ENCODE measurements around the gene ADA. TPM values are rescaled to one million over a fixed set of nuclear protein-coding genes. Genes with fewer than 3 reads are reported as not detected.

ADA gene
- total RNA-seq, 1 donor: 14.4 TPM

DNA sequence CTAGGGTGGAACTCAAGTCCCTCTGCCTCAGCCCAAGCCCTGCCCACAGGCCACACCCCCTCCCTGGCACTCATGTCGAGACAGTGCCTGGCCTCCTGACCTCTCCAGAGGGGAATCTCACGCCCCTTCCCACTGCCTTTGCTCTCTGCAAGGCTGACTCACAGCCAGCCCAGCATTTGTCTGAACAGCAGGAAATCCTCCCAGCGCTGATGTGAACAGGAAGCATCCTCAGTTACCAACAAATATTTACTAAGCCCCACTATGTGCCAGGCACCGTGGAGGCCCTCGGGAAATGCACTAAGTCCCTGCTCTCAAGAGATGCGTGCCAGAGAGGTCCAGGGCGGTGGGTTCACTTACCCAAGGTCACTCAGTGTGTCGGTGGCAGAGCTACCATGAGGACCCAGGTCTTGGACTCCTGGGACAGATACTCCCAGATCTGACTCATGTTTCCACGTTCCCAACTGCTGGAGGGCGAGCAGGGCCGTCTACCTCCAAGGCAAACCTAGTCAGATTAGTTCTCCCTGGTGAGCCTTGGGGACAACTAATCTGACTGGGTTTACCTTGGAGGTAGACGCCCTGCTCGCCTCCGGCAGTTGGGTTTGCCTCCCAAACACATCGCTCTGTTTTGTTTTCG is 7.8 kb downstream of the ADA start:
- Histone ChIP-seq H3K4me1 (ENCODE audit: insufficient read depth, low read length) (peaks cover 82% of the 10 kb centered on the region), H3K9me3 (ENCODE audit: low read depth, low read length) (no peaks in the 10 kb centered on the region), H3K4me3 (ENCODE audit: low read length) (no peak overlapping the region), H3K27me3 (ENCODE audit: insufficient read depth, low read length) (no peaks in the 10 kb centered on the region)

DNA sequence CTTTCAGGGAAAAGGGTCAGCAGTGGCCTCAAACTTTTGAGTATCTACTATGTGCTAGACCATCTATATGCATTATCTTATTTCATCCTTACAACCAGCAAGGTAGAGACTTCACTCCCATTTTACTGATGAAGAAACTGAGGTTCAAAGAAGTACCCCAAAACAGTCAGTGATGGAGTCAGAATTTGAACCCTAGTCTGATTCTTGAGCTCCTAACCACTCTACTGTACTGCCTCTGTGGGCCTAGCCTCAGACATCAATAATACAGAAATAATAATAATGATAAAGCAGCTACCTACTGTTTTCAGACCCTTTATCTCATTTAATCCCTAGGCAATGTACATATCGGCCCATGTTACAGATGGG is 8.4 kb downstream of the ADA start:
- H3K4me3 ChIP-seq (ENCODE audit: low read length): no peak overlapping the region
- peaks cover 76% of the 10 kb centered on the region for H3K4me1 ChIP-seq (ENCODE audit: insufficient read depth, low read length)
- no peaks in the 10 kb centered on the region for H3K27me3 ChIP-seq (ENCODE audit: insufficient read depth, low read length)
- H3K9me3 ChIP-seq (ENCODE audit: low read depth, low read length): no peaks in the 10 kb centered on the region

DNA sequence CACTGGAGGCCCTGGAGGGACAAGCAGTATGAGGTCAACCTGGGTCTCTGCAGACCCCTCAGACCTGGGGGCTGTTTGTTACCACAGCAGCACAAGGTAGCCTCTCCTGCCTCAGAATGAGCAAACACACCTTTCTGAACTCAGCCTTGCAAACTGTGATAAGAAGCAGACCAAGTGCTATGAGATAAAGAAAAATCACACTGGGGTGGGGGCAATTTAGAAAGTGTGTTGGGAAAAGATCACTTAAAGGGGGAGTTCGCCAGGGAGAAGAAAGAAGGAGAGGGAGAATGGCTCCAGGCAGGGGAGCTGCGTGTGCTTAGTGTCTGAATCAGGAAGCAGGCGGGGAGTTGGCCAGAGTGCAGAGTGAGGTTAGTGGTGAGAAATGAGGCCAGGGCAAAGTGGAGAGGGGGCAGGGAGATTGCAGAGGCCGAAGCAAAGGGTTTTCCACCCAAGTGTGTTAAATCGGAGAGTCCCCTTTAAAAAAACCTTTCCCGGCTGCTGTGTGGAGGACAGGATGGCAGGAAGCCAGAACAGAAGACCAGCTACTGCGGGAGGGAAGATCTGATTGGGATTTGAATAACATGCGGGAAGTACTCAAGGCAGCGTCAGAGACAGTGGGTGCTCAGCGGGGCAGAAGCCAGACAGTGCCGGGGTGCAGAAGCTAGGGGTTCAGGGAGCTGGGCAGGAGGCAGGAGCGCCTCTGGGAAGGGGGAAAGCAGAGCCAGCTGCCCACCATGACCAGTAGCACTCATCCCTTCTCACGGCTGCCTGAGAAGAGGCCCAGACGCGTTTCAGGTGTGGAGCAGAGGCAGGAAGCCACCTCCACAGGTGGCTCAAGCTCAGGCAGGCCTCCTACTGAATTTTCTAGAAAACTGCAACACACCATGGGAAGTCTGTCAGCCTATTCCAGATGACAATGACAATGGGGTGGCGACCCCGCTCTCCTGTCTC is 9.0 kb downstream of the ADA start:
- H3K9me3 ChIP-seq (ENCODE audit: low read depth, low read length): no peaks in the 10 kb centered on the region
- H3K4me3 ChIP-seq (ENCODE audit: low read length): no peak overlapping the region
- H3K27me3 ChIP-seq (ENCODE audit: insufficient read depth, low read length): no peaks in the 10 kb centered on the region
- peaks cover 70% of the 10 kb centered on the region for H3K4me1 ChIP-seq (ENCODE audit: insufficient read depth, low read length)

DNA sequence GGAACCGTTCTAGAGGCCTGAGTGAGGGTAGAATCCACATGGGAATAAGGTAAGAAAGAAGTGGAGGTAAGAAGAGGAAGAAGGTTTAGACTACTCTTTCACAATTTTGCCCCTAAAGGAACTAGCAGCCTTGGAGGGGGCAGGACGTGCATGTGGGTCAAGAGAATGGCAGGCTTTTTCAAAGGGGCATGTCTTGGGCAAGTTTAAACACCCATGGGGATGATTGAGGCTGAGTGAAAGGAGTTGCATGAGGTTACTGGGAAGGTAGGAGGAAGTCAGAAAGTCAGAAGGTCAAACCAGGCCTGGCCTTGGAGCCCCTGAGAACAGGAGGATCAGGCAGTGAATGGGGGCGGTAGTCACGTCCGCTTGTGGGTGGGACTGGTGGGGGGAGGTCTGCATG is 10.2 kb downstream of the ADA start:
- Histone ChIP-seq H3K4me3 (ENCODE audit: low read length) (no peak overlapping the region), H3K27me3 (ENCODE audit: insufficient read depth, low read length) (no peaks in the 10 kb centered on the region), H3K4me1 (ENCODE audit: insufficient read depth, low read length) (peaks cover 58% of the 10 kb centered on the region)

DNA sequence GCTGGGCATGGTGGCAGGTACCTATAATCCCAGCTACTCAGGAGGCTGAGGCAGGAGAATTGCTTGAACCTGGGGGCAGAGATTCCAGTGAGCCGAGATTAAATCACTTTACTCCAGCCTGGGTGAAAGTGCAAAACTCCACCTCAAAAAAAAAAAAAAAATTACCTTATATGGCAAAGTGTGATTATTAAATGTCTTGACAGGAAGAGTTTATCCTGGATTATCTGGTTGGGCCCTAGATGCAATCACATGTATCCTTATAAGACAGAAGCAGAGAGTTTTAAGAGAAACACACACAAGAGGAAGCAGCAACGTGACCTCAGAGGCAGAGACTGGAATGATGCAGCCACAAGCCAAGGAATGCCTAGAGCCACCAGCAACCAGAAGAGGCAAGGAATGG is 11.0 kb downstream of the ADA start:
- H3K4me3 ChIP-seq (ENCODE audit: low read length): no peak overlapping the region
- H3K27me3 ChIP-seq (ENCODE audit: insufficient read depth, low read length): no peaks in the 10 kb centered on the region
- no peaks in the 10 kb centered on the region for H3K9me3 ChIP-seq (ENCODE audit: low read depth, low read length)
- peaks cover 50% of the 10 kb centered on the region for H3K4me1 ChIP-seq (ENCODE audit: insufficient read depth, low read length)

More for the DNA sequence above, 10.2 kb downstream of the ADA start:
- no peaks in the 10 kb centered on the region for H3K9me3 ChIP-seq (ENCODE audit: low read depth, low read length)

DNA sequence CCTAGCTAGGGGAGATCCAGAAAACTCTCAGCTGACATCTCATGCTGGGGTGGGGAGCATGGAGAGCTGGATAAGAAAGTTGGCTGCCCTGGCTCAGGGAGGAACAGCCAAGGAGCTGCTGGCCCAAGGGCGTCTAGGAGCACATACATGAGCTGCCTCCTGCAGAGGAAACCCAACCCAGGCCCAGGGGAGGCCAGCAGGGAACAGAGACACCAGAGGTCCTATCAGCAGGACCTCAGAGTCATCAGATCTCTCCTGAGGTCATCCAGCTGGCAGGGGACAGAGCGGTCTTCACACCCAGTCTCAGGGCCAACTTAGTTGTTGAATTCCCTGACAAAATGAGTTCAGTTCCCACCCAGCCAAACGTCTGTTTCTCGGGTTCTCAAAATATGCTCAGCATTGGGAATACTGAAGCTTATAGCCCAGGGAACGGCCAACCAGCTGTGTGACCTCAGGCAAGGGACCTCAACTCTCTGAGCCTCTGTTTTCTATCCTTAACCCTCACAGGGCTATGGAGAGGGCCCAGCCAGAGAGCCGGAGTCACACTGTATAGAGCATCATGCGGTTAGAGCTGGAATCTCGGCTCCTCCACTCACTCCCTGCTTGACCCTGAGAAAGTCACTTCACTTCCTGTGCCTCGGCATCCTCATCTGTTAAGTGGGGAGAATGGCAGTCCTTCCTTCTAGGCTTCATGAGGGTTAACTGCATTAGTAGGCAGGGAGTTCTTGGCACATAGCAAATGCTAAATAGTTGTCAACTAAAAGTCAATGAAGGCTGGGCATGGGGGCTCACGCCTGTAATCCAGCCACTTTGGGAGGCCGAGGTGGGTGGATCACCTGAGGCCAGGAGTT is 13.8 kb downstream of the ADA start:
- H3K9me3 ChIP-seq (ENCODE audit: low read depth, low read length): no peaks in the 10 kb centered on the region
- H3K4me1 ChIP-seq (ENCODE audit: insufficient read depth, low read length): peaks cover 23% of the 10 kb centered on the region
- H3K4me3 ChIP-seq (ENCODE audit: low read length): no peak overlapping the region
- no peaks in the 10 kb centered on the region for H3K27me3 ChIP-seq (ENCODE audit: insufficient read depth, low read length)

DNA sequence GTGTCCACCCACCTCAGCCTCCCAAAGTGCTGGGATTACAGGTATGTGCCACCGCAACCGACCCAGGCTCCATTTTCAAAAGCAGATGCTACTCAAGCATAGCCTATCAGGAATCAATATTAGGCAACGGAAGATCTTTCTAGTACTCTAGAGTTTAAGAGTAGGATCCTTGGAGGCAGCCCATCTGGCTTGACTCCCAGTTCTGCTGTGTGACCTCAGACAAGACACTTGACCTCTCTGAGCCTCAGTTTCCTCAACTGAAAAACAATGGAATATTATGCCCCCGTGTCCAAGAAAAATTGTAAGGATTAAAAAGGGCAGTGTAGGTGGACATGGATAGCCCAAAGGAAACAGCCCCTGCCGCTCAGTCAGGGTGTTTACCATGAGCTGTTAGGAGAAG is 14.5 kb downstream of the ADA start:
- Histone ChIP-seq H3K27me3 (ENCODE audit: insufficient read depth, low read length) (no peaks in the 10 kb centered on the region), H3K4me1 (ENCODE audit: insufficient read depth, low read length) (peaks cover 16% of the 10 kb centered on the region), H3K4me3 (ENCODE audit: low read length) (no peak overlapping the region), H3K9me3 (ENCODE audit: low read depth, low read length) (no peaks in the 10 kb centered on the region)

DNA sequence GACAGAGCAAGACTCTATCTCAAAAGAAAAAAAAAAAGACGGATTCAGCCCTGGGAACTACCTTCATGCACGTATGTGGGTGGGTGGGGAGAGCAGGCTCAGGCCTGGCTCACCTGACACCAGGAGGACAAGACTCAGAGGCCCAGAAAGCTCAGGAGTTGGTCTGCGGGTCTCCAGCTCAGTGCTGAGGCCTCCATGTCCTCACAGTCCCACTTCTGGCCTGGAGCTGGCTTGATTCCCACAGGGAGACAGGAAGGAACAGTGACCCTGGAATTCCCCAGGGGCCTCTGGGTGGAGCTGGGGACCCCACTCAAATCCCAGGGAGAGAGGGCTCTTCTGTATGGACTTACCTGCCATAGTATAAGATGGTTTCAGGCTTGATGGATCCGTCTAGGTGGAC is 15.6 kb downstream of the ADA start:
- no peaks in the 10 kb centered on the region for H3K27me3 ChIP-seq (ENCODE audit: insufficient read depth, low read length)
- H3K4me1 ChIP-seq (ENCODE audit: insufficient read depth, low read length): peaks cover 4% of the 10 kb centered on the region
- no peaks in the 10 kb centered on the region for H3K9me3 ChIP-seq (ENCODE audit: low read depth, low read length)
- H3K4me3 ChIP-seq (ENCODE audit: low read length): no peak overlapping the region

DNA sequence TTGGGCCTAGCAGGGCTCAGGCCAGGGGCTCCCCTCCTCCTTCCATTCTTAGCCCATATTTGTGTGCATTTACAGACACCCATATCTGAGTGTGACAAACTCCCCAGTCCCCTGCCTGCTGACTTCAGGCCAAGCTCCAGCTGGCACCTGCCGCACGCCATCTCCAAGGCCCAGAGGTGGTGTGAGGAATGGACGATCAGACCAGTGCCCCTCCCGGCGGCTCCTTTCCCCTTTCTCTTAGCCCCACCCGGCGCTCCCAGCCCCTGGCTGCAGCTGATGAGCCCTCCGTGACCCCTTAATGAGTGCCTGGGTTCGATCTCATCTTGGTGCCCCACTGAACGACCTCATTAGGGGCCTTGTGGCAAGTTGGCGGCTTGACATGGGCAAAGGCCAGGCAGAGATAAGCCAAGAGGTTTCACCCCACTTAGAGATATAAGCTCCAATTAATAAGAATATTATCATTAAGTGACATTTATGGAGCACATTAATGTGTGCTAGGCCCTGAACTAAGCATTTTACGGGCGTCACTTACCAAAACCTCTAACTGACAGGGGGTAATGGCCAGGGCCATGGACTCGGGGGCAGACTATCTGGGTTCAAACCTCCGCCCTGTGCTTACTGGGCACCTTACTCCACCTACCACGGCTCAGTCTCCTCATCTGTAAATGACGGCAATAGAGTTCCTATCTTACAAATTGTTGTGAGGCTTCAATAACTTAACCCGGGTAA is 17.5 kb downstream of the ADA start:
- no peaks in the 10 kb centered on the region for H3K9me3 ChIP-seq (ENCODE audit: low read depth, low read length)
- H3K4me3 ChIP-seq (ENCODE audit: low read length): no peak overlapping the region
- no peaks in the 10 kb centered on the region for H3K27me3 ChIP-seq (ENCODE audit: insufficient read depth, low read length)
- H3K4me1 ChIP-seq (ENCODE audit: insufficient read depth, low read length): no peaks in the 10 kb centered on the region

DNA sequence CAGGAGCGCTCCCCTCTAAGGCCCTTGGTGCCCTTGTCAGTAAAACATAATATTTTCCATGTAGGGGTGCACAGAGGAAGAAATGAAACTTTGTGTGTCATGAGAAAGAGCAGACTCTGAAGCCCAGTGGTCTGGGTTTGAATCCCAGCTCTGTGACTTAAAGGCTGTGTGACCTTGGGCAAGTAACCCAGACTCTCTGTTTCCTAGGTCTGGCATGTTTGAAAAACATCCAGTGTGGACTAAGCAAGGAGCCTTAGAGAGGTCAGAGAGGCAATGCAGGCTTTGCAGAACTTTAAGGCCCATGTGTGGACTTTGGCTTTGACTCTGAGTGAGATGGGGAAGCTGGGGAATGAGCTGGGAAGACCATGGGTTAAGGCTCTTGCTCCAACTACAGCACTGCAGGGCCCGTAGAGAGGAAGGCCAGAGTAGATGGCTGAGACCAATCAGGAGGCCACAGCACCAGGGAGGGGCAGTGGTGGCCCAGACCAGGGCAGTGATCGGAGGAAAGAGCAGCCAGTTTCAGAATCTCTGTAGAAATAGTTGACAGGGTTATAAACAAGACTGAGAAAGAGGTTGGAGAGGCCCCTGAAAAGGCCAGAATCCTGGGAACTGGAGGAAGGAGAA is 18.2 kb downstream of the ADA start:
- H3K9me3 ChIP-seq (ENCODE audit: low read depth, low read length): no peaks in the 10 kb centered on the region

DNA sequence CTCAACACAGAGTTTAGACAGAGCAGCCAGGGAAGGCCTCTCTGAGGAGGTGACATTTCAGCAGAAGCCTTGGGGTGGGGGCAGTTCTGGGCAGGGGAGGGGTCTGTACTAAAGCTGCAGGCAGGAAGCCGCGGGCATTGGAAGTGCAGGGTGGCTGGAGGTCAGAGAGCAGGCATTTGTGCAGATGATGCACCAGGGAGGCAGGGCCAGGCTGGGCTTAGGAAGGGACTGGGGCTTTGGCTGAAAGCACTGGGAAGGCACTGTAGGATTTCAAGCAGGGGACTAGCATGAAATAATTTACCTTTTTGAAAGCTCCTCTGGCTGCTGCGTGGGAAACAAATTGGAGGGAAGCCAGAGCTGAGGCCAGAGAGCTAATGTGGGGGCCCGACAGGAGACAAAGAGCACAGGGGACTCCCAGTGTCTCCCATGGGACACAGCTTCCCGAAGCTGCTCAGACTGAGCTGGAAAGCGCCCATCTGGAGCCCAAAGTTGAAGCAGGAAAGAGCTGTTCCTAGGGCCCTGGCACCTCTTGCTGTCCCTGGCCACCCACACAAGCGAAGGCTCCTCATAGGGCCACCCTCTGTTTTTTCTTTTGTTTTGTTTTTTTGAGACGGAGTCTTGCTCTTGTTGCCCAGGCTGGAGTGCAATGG is 19.3 kb downstream of the ADA start:
- H3K9me3 ChIP-seq (ENCODE audit: low read depth, low read length): no peaks in the 10 kb centered on the region
- H3K4me3 ChIP-seq (ENCODE audit: low read length): no peak overlapping the region
- no peaks in the 10 kb centered on the region for H3K4me1 ChIP-seq (ENCODE audit: insufficient read depth, low read length)
- H3K27me3 ChIP-seq (ENCODE audit: insufficient read depth, low read length): no peaks in the 10 kb centered on the region

More for the DNA sequence above, 18.2 kb downstream of the ADA start:
- no peak overlapping the region for H3K4me3 ChIP-seq (ENCODE audit: low read length)
- H3K4me1 ChIP-seq (ENCODE audit: insufficient read depth, low read length): no peaks in the 10 kb centered on the region
- no peaks in the 10 kb centered on the region for H3K27me3 ChIP-seq (ENCODE audit: insufficient read depth, low read length)

DNA sequence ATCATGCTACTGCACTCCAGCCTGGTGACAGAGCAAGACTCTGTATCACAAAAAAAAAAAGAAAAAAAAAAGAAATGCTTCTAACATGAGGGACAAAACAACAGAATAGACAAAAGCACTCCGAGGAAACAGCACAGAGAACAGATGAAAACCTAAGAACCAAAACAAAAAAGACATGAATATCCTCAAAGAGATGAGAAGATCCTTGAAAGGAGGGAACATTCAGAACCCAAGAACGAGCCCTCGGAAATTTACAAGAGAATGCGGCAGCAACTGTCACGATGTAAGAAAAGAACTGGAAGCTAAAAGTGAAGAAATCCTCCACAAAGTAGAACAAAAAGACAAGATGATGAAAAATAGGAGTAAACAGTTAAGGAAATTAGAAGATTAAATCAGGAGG is 21.2 kb downstream of the ADA start:
- Histone ChIP-seq H3K27me3 (ENCODE audit: insufficient read depth, low read length) (no peaks in the 10 kb centered on the region), H3K4me1 (ENCODE audit: insufficient read depth, low read length) (no peaks in the 10 kb centered on the region), H3K9me3 (ENCODE audit: low read depth, low read length) (no peaks in the 10 kb centered on the region), H3K4me3 (ENCODE audit: low read length) (no peak overlapping the region)

DNA sequence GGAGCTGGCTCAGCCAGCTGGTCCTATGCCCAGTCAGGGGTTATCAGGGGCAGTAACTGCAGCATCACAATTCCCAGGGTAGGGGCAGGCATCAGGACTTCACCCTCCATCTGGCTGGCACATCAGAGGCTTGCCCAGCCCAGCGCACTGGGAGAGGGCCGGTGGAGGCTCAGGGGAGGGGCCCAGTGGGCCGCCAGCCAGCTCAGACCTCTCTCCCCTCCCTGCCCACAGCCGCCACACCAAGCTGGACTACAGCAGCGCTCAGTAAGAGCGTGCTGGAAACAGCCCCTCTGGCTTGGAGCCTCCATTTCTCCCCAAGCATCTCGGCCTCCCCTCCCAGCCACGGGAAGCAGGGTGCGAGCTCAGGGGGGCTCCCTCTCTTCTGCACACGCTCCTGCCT is 22.0 kb downstream of the ADA start:
- no peak overlapping the region for H3K4me3 ChIP-seq (ENCODE audit: low read length)
- no peaks in the 10 kb centered on the region for H3K9me3 ChIP-seq (ENCODE audit: low read depth, low read length)
- no peaks in the 10 kb centered on the region for H3K27me3 ChIP-seq (ENCODE audit: insufficient read depth, low read length)
- no peaks in the 10 kb centered on the region for H3K4me1 ChIP-seq (ENCODE audit: insufficient read depth, low read length)

DNA sequence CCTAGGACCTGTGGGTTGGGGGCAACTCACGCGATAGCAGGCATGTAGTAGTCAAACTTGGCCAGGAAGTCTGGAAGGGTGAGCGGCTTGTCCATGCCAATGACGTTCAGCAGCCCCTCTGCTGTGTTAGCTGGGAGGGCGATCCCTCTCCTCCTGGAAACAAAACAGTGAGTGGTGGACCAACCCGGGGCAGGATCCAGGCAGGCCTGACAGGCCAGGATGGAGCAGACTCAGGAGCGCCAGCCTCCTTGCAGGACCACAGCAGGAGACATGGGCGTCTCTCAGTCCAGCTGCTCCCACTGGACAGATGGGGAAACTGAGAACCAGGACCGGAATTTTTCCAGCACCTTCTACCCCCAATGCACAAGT is 22.5 kb downstream of the ADA start:
- Histone ChIP-seq H3K4me1 (ENCODE audit: insufficient read depth, low read length) (no peaks in the 10 kb centered on the region), H3K27me3 (ENCODE audit: insufficient read depth, low read length) (no peaks in the 10 kb centered on the region), H3K9me3 (ENCODE audit: low read depth, low read length) (no peaks in the 10 kb centered on the region), H3K4me3 (ENCODE audit: low read length) (no peak overlapping the region)
